SU-DHL-6 (cell line): ENCODE results near the gene DDX56.

Source experiments
- EZH2phosphoT487 ChIP-seq: fragments of 200-600 bp; sonication (generic), shearing (Covaris generic); conservative IDR thresholded peaks from 2 replicates; pipeline ENCODE4 v1.6.1; 2018; ENCODE audit warnings: mild to moderate bottlenecking, antibody characterized with exemption, low read length, moderate library complexity, mixed read lengths
- TF ChIP-seq, protein P1 (sequence below): fragments of 200-600 bp; sonication (generic); IDR thresholded peaks from one replicate; pipeline ENCODE4 v1.5.1; 2017; ENCODE audit warnings: antibody characterized with exemption, mild to moderate bottlenecking, low read length, moderate library complexity; ENCODE audit not compliant: insufficient read depth, poor library complexity, severe bottlenecking

GRCh38 chr7:44622342-44623151 lies 48.8 kb upstream of the DDX56 start:
- TF ChIP-seq, protein P1, sequence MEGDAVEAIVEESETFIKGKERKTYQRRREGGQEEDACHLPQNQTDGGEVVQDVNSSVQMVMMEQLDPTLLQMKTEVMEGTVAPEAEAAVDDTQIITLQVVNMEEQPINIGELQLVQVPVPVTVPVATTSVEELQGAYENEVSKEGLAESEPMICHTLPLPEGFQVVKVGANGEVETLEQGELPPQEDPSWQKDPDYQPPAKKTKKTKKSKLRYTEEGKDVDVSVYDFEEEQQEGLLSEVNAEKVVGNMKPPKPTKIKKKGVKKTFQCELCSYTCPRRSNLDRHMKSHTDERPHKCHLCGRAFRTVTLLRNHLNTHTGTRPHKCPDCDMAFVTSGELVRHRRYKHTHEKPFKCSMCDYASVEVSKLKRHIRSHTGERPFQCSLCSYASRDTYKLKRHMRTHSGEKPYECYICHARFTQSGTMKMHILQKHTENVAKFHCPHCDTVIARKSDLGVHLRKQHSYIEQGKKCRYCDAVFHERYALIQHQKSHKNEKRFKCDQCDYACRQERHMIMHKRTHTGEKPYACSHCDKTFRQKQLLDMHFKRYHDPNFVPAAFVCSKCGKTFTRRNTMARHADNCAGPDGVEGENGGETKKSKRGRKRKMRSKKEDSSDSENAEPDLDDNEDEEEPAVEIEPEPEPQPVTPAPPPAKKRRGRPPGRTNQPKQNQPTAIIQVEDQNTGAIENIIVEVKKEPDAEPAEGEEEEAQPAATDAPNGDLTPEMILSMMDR = no peak
- TF ChIP-seq EZH2phosphoT487 = no peak
